H1 (cell line): Measurements from ENCODE around the gene ZNF521.

Source experiments
- CREB1 ChIP-seq: IDR thresholded peaks from 2 replicates; pipeline ENCODE4 v1.6.1; 2012; ENCODE audit warnings: inconsistent platforms
- CTCF ChIP-seq, 3 experiments: IDR thresholded peaks; 1 replicate in 2 of 3; 2 replicates in 1 of 3; pipeline versions ENCODE4 v1.5.1 to v1.6.1; 2011; ENCODE audit warnings: low read length in 3 of 3, mild to moderate bottlenecking in 3 of 3, inconsistent platforms in 2 of 3, low read depth in 1 of 3, moderate library complexity in 1 of 3; ENCODE audit not compliant: insufficient read depth in 1 of 3; ENCODE audit errors: control extremely low read depth in 1 of 3
- EGR1 ChIP-seq: IDR thresholded peaks from 2 replicates; pipeline ENCODE4 v1.6.1; 2011; ENCODE audit warnings: low read depth, low read length, borderline replicate concordance
- EZH2 ChIP-seq: fragments of 200-600 bp; sonication (generic); IDR thresholded peaks from 2 replicates; pipeline ENCODE4 v1.7.1; 2012; ENCODE audit warnings: low read depth, mild to moderate bottlenecking, moderate library complexity, low read length, inconsistent platforms; ENCODE audit not compliant: severe bottlenecking
- GABPA ChIP-seq: IDR thresholded peaks from 2 replicates; pipeline ENCODE4 v1.6.1; 2011; ENCODE audit warnings: mild to moderate bottlenecking, low read length, moderate library complexity, borderline replicate concordance; ENCODE audit not compliant: insufficient read depth
- POLR2A ChIP-seq, 2 experiments: IDR thresholded peaks; 1 replicate in 1 of 2; 2 replicates in 1 of 2; pipeline ENCODE4 v1.6.1; 2011; ENCODE audit warnings: low read depth in 2 of 2, low read length in 2 of 2, mild to moderate bottlenecking in 2 of 2; ENCODE audit errors: control extremely low read depth in 1 of 2
- POLR2AphosphoS5 ChIP-seq: IDR thresholded peaks from 2 replicates; pipeline ENCODE4 v1.6.1; 2011; ENCODE audit warnings: low read depth, low read length
- RAD21 ChIP-seq, 2 experiments: IDR thresholded peaks in 1 of 2; conservative IDR thresholded peaks in 1 of 2; 2 replicates each; pipeline ENCODE4 v1.6.1; 2011; ENCODE audit warnings: low read depth in 2 of 2, low read length in 2 of 2, improper control_type of control experiment in 1 of 2, inconsistent platforms in 1 of 2, mild to moderate bottlenecking in 1 of 2, moderate library complexity in 1 of 2
- RBBP5 ChIP-seq: IDR thresholded peaks from 2 replicates; pipeline ENCODE4 v1.7.1; 2012; ENCODE audit warnings: low read depth, mild to moderate bottlenecking, inconsistent platforms, low read length, moderate library complexity, borderline replicate concordance
- SP1 ChIP-seq: IDR thresholded peaks from 2 replicates; pipeline ENCODE4 v1.6.1; 2011; ENCODE audit warnings: low read depth, low read length
- SUZ12 ChIP-seq: fragments of 200-600 bp; sonication (generic); IDR thresholded peaks from 2 replicates; pipeline ENCODE4 v1.6.1; 2012; ENCODE audit warnings: mild to moderate bottlenecking, inconsistent platforms, low read length, moderate library complexity, mixed read lengths

- TF ChIP-seq POLR2AphosphoS5 (no peak), EZH2 (no peak), EGR1 (no peak), GABPA (no peak), CREB1 (no peak), CTCF (IDR thresholded peaks at IDR 0.05; ENCODE audit: control extremely low read depth in 1 of 3, insufficient read depth in 1 of 3, low read depth in 1 of 3, low read length in 3 of 3) (no peak), POLR2A (IDR thresholded peaks at IDR 0.05; ENCODE audit: control extremely low read depth in 1 of 2, low read depth in 2 of 2, low read length in 2 of 2) (no peak), SP1 (no peak), SUZ12 (no peak), RBBP5 (no peak), RAD21 (IDR thresholded peaks at IDR 0.05 in 1 of 2, conservative IDR thresholded peaks at IDR 0.05 in 1 of 2; ENCODE audit: low read depth in 2 of 2, low read length in 2 of 2) (no peak)
Observed at GRCh38 chr18:25052511-25052921, 299.4 kb downstream of the ZNF521 start.
